LoVo (cell line): ENCODE results near the gene ZSWIM6.

Experiments used
- DNase-seq: peaks from one replicate; pipeline ENCODE4 v3.0.0-alpha.2; 2016; ENCODE audit warnings: low spot score

ZSWIM6 gene

DNA sequence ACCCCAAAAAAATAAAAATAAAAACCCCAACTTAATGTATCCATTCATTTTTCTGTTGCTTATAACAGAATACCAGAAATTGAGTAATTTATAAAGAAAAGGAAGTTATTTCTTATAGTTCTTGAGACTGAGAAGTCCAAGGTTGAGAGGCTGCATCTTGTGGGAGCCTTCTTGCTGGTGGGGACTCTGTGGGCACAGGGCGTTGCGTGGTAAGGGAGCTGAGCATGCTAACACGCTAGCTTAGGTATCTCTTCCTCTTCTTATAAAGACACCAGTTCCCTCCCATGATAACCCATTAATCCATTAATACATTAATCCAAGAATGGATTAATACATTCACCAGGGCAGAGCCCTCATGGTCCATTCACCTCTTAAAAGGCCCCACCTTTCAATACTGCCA is 150.9 kb downstream of the ZSWIM6 start:
- DNase-seq: no peak

GRCh38 chr5:61486476-61486875 is 154.4 kb downstream of the ZSWIM6 start:
- DNase-seq: no peak

DNA sequence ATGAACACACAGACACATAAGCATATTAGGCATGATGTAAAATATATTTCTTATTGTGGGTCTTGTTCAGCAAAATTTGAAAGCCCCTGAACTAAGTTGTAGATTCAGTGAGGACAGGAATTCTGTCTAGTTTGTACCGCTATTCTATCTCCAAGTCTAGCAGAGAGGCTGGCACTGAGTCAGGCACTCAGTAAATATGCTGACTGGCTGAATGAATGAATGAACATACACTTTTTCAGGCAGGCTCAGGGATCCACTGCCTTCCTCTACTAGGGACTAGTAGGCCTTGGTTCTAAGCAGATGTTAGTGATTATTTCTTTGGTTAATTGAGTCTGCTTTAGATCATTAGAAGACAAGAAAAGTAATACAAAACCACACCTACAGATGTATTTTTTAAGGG is 157.5 kb downstream of the ZSWIM6 start:
- no peak for DNase-seq

- no peak for DNase-seq
These were observed 159.8 kb downstream of the ZSWIM6 start for GRCh38 chr5:61491861-61492260.

- DNase-seq: no peak
These were observed 161.9 kb downstream of the ZSWIM6 start for GRCh38 chr5:61493973-61494372.

DNA sequence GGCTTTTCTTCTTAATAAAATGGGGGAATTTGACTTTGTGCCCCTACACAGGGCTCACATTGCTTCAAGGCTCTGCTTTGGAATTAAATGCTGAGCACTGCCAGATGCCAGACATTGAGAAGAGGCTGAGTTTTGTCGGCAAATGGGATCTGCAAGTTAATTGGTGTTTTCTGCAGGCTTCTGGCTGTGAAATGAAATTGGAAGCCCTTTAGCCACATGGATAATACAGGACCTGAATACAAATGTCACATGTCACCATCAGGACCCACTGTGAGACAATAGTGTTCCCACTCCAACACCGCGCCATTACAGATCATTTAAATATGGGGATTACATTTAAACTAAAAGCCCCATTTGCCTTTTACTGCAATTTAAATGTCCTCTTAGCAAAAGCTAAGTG is 164.4 kb downstream of the ZSWIM6 start:
- DNase-seq: no peak

DNA sequence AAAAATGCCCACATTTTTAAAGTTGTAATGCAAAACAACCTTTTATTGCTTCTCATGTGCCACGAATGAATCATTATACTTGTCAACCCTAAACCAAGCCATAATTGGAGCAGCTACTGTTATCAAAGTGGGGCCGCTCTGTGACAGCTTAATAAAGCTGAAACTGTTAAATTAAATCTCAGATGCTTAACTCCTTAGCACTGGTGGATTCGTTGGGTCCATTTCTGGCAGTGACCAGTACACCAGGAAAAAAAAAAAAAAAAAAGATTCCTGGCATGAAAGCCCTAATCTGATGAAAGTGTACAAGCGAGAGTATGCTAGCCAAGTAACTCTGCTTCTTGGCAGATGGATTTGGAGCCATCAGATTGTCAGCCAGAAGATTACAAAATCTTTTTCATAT is 164.8 kb downstream of the ZSWIM6 start:
- no peak for DNase-seq

DNA sequence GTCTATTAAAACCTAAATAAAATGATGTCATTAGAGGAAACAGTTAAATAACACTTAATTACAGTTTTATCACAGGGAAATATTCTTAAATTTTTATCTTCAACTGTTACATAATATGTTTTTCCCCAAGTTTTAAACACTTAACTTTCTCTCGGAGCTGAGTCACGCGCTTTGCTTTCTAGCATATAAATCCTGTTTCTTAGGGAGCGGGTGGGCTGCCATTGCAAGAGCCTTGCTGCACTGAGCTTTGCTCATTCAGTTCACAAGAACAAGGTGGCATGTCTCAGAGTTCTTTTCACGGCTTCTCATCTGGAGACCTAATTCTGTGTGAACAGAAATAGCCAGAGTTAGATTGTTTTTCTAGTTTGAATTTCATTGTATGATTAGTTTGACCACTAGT is 166.1 kb downstream of the ZSWIM6 start:
- no peak for DNase-seq

DNA sequence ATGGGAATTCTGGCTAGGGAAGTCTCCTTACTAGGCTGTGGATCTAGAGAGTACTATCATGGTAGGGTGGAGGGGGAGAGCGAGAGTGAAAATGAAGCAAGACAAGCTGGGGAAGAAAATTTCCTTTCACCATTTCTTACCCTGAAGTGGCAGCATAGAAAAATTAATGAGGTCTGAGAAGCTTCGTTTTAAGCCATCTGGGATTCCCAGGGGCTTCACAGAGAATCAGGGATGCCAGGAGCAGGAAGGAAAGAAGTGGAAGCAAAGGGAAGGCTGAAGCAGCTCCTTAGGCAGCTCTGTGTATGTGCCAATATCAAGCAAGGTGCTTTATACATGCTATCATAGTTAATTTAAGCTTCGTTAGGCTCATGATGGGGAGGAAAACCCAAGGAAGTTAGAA is 169.9 kb downstream of the ZSWIM6 start:
- DNase-seq: no peak

GRCh38 chr5:61504143-61504770 is 172.2 kb downstream of the ZSWIM6 start:
- no peak for DNase-seq

DNA sequence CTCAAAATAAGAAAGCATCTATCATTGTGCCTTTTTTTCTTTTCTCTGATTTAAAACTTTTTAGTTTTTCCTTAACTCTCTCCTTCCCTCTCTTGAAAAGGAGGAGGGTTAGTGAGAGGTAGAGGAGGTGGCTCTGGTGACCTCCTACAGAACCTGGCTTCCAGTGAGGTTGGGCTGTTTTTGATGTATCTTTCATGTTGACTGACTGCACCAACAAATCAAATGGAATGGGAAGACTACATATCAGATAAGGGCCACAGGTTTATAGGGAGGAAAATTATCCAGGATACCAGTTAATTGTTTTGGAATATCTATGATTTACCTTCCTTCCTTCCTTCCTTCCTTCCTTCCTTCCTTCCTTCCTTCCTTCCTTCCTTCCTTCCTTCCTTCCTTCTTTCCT is 173.2 kb downstream of the ZSWIM6 start:
- no peak for DNase-seq

- DNase-seq: no peak
These were observed 175.2 kb downstream of the ZSWIM6 start for GRCh38 chr5:61507232-61507631.

DNA sequence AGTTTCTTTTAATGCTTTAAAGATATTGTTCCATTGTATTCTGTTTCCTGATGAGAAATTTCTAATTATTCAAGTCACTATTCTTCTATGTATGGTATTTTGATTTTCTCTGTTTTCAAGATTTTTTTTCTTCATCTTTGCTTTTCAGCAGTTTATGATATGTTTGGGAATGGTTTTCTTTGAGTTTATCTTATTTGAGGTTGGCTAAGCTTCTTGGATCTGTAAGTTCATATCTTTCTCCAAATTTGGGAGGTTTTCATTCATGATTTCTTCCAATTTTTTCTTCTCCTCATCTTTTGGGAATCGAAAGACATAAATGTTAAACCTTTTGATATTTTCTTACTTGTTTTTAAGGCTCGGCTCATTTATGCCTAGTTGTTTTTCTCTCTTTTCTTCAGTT is 184.9 kb downstream of the ZSWIM6 start:
- no peak for DNase-seq

- DNase-seq: no peak
These were observed 187.7 kb downstream of the ZSWIM6 start for GRCh38 chr5:61519728-61520277.

DNA sequence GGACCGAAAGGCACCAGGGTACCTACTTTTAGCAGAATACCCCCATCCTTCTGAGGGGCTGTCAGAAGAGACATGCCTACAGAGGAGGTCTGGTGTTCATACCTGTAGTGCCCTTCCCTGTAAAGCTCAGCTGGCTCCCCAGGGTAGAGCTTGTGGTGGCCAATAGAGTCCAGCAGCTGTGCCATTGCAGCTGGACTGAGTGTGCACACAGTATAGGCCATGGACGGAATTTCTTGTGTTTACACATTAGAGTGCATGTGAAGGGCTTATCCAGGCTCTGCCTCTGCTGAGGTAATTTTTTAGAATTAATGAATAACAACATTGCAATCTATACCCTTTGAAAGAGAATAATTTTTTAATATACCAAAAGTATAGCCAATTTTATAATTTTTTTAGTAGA is 191.0 kb downstream of the ZSWIM6 start:
- no peak for DNase-seq

DNA sequence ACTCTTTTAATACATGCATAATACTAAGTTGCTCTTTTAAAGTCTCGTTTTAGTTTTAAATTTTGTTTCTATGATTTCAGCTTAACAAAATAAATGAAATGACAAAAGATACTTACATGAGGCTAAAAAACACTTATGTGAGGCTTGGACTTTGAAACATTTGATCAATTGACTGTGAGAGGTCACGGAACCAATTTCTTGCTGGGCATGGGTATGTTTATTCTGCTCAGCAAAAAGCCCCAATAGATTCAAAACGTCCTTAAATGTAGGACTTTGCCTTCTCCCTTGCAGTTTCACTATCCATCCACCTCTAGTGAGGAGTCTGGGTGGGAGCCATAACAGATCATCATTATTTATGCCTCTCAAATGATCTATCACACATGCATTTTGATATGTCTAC is 191.9 kb downstream of the ZSWIM6 start:
- no peak for DNase-seq

DNA sequence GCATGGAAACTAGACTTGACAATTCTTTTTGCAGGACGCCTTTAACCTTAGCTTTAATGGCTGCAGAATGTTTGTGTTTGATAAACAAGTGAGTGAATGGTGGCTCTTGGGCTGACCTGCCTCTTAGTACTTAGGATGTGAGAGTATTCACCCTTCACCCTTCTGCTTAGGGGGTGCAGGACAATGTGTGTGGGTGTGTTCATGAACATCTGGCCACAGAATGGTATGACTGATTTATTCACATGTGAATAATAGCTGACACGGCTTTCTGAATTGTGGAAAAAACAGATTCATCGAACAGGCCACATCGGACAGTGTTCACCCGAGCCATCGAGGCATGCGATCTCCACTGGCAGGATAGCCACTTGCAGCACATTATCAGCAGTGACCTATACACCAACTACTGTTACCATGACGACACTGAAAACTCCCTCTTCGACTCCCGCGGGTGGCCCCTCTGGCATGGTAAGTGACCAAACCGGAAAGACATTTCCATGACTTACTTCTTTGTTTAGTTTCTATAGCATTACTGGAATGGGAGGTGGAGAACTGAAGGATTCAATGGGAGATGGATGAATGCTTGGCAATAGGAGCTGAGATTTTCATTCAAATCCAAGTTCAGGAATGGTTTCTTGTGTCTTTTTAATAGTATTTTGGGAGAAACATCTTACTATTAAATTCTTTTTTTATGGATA is 193.6 kb downstream of the ZSWIM6 start:
- DNase-seq: no peak

DNA sequence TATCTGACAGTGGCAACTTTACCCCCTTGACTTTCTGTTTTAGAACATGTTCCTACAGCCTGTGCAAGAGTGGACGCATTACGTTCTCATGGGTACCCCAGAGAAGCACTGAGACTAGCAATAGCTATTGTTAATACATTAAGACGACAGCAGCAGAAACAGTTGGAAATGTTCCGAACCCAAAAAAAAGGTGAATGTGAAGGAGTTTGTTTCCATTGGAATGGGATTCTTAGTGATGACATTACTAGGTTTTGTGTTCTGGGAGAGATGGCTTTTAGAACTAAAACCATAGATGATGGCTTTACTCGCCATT is 194.1 kb downstream of the ZSWIM6 start:
- no peak for DNase-seq

DNA sequence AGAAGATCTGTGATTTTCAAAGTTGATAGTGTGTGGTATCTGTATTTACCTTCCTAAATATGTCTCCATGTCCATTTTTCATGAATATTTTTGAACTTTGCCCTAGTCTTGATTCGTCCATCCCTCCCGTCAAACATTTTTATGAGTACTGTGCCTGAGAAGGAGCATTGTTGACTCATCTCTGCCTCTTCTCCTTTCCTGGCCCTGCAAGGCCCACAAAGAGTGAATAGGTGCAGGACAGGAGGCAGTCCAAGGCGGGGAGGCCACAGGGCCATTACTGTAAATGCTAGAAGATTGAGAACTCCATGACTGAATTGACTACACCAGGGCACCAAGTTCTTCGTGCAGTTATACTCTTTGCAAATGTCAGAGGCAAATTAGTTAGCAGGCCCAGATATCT is 200.9 kb downstream of the ZSWIM6 start:
- no peak for DNase-seq

GRCh38 chr5:61534481-61535267 is 202.6 kb downstream of the ZSWIM6 start:
- no peak for DNase-seq

DNA sequence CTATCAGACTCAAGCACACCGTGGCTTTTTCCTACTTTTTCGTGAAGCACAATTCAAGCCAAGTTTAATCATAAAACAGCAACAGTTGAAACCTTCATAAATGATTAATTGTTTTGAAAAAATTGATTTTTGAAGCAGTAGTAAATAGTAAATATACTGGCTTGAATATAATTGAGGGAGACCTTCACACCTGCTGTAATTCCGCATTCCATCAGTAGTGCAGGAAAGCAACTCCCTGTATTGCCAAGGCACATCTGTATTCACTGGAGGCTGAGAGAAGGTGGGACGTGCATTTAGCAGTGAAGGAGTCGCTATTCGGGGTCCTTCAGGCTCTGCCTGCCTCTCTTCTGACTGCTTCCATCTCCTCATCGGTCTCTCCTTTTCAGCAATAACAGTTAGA is 203.8 kb downstream of the ZSWIM6 start:
- DNase-seq: no peak

- no peak for DNase-seq
These were observed 204.9 kb downstream of the ZSWIM6 start for GRCh38 chr5:61536922-61537321.
